ENCODE data around the gene PSMD3.

The PSMD3 gene

GRCh38 chr17:39962642-39963220, 17.9 kb upstream of the PSMD3 start, which contains the start of gene GSDMA:
Gene GSDMA, plus strand, starts transcription at chr17:39963004. Its CDS starts 2,684 bp downstream, at chr17:39965688.
- peak; percentile 25 for DNase-seq

GRCh38 chr17:39963829-39964228, 16.8 kb upstream of the PSMD3 start:
- peak; percentile 34 for DNase-seq

- DNase-seq: no peak
These were observed 15.4 kb upstream of the PSMD3 start for GRCh38 chr17:39965017-39965699.

GRCh38 chr17:39966771-39967170, 13.8 kb upstream of the PSMD3 start:
- no peak for DNase-seq

- DNase-seq: no peak
These were observed 11.8 kb upstream of the PSMD3 start for GRCh38 chr17:39968761-39969160.

GRCh38 chr17:39969375-39969774, 11.2 kb upstream of the PSMD3 start:
- DNase-seq: no peak

- no peak for DNase-seq
These were observed 10.4 kb upstream of the PSMD3 start for GRCh38 chr17:39970157-39970692.

- no peak for DNase-seq
These were observed 9.5 kb upstream of the PSMD3 start for GRCh38 chr17:39971076-39971603.

- DNase-seq: no peak
These were observed 8.3 kb upstream of the PSMD3 start for GRCh38 chr17:39972271-39972670.

- DNase-seq: no peak
These were observed 7.1 kb upstream of the PSMD3 start for GRCh38 chr17:39973496-39973895.

GRCh38 chr17:39974433-39974832, 6.2 kb upstream of the PSMD3 start:
- DNase-seq: no peak

- no peak for DNase-seq
These were observed 4.8 kb upstream of the PSMD3 start for GRCh38 chr17:39975801-39976200.

- DNase-seq: no peak
These were observed 1.5 kb upstream of the PSMD3 start for GRCh38 chr17:39979016-39979670.

GRCh38 chr17:39979893-39980350, 685 bp upstream of the PSMD3 start:
- no peak for DNase-seq

- DNase-seq: no peak
These were observed 667 bp downstream of the PSMD3 start for GRCh38 chr17:39981207-39981741.

GRCh38 chr17:39981766-39982375, 1.3 kb downstream of the PSMD3 start:
- no peak for DNase-seq

GRCh38 chr17:39988206-39988810, 7.7 kb downstream of the PSMD3 start:
- no peak for DNase-seq

- no peak for DNase-seq
These were observed 13.8 kb downstream of the PSMD3 start for GRCh38 chr17:39994448-39994847.

- no peak for DNase-seq
These were observed 14.8 kb downstream of the PSMD3 start for GRCh38 chr17:39995438-39995837.

GRCh38 chr17:39996162-39996561, 15.6 kb downstream of the PSMD3 start:
- DNase-seq: no peak

- no peak for DNase-seq
These were observed 16.2 kb downstream of the PSMD3 start for GRCh38 chr17:39996800-39997199.

- no peak for DNase-seq
These were observed 16.9 kb downstream of the PSMD3 start for GRCh38 chr17:39997543-39997942.
